Measurements from ENCODE around the gene PTPRU.

PTPRU gene

DNA sequence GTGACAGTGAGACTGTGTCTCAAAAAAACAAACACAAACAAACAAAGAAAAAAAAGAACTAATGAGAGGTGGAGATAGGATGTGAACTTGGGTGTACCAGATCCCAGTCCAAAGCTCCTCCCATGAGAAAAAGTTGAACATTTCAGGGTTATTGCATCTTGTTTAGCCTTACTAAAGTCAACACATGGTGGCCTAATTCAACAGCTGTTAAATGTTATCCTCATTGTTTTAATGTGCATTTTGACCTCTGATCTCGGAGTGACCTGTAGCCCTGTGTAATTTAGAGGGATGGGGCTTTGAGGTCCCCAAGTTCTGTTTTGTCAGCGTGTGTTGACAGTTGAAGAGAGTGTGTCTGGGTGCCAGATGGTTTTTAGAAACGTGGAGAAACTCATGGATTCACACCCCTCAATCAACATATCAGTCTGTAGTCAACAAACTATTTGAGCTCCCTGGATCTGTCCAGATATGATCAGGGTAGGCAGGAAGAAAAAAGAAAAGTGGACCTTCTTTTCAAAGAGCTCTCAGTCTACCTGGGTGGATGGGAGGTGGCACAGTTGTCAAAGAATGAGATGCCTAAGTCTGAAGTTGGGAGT, 34.7 kb downstream of the PTPRU start:
- DNase-seq, result no peak

DNA sequence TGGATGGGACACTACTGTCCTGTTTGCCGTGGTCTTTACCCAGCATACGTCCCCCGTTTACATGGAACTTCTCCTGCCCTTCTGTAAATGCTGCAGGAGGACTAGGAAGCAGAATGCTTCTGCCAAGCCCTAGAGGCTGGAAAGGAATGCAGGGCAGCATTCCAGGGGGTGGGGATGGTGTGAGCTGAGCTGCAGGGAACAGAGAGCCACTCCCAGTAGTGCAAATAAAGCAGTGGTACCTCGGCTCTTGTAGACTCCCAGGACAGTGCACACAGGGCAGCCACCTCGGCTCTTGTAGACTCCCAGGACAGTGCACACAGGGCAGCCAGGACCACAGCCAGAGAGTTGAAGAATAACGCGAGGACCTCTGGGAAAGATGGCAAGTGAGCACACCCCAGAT, 35.4 kb downstream of the PTPRU start:
- no peak for DNase-seq

DNA sequence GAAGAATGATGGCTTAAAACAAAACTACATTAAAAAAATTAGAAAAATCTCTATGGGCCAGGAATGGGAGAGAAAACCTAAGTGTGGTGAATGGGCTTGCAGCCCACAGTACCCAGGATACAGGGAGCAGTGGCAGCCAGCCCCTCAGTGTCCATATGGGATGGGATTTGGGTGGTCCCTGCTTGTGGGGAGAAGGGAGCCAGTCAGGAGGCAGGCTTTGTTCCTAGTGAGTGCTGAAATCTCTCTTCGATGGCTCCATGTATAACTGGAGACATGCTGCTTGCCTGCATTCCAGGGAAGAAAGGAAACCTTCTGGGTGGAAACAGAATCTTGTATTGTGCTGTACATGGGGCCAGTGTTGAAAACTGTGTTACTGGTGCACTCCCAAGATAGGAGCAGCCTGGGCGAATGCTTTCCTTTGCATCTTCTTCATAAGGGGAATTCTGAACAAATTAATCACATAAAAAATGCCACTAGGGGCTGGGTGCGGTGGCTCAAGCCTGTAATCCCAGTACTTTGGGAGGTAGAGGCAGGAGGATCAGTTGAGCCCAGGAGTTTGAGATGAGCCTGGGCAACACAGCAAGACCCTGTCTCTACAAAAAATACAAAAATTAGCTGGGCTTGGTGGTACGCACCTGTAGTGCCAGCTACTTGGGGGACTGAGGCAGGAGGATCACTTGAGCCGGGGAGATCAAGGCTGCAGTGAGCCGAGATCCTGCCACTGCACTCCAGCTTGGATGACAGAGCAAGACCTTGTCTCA, 36.0 kb downstream of the PTPRU start:
- DNase-seq, result no peak

DNA sequence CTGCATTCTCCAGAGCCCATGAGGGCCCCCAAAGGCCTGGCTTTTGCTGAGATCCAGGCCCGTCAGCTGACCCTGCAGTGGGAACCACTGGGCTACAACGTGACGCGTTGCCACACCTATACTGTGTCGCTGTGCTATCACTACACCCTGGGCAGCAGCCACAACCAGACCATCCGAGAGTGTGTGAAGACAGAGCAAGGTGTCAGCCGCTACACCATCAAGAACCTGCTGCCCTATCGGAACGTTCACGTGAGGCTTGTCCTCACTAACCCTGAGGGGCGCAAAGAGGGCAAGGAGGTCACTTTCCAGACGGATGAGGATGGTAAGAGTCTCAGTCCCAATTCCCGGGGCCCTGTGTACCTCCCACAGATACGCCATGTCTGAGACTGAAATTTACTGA, 39.1 kb downstream of the PTPRU start:
- DNase-seq, result no peak

DNA sequence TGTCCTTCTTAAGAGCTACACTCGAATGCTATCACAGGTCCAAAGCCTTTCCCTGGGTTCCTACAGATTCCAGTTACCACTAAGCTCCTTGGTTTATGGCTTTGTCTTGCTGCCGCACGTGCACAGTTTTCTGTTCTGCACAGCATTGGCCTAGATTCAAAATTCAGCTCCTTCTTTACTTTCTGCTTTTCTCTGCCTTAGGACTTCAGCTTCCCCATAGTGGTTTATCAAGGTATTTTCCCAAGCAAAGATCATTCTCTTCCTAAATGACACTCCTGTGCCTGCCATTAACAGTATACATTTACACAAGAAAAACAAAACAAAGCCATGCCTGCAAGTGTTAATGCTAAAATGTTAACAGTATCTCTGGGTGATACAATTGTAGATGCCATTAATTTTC, 41.8 kb downstream of the PTPRU start:
- DNase-seq, result no peak

DNA sequence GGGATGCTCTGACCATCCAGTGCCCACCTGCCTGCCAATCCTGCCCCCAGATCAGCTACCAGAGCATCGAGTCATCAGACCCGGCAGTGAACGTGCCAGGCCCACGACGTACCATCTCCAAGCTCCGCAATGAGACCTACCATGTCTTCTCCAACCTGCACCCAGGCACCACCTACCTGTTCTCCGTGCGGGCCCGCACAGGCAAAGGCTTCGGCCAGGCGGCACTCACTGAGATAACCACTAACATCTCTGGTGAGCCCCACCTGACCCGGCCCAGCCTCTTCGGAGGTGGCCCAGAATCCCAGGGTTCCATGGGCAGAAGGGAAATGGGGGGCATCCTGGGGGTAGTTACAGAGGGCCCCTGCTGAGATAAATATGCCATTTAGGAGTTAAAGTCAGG, 43.1 kb downstream of the PTPRU start:
- DNase-seq, result no peak

DNA sequence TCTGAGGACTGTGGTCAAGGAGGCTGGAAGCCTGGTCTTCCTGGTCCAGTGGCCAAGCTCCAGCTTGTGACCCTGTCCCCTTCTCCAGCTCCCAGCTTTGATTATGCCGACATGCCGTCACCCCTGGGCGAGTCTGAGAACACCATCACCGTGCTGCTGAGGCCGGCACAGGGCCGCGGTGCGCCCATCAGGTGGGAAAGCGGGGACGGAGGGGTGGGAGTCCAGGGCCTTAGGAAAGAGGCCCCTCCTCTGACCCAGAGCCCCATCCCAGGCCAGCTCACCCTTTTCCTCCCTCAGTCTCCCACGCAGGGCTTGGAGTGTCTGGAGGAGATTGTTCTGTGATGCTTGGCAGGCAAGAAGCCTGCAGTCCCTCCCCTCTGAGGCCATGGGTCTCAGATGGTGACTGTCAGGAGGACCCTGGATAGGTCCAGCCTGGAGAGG, 43.6 kb downstream of the PTPRU start:
- no peak for DNase-seq

DNA sequence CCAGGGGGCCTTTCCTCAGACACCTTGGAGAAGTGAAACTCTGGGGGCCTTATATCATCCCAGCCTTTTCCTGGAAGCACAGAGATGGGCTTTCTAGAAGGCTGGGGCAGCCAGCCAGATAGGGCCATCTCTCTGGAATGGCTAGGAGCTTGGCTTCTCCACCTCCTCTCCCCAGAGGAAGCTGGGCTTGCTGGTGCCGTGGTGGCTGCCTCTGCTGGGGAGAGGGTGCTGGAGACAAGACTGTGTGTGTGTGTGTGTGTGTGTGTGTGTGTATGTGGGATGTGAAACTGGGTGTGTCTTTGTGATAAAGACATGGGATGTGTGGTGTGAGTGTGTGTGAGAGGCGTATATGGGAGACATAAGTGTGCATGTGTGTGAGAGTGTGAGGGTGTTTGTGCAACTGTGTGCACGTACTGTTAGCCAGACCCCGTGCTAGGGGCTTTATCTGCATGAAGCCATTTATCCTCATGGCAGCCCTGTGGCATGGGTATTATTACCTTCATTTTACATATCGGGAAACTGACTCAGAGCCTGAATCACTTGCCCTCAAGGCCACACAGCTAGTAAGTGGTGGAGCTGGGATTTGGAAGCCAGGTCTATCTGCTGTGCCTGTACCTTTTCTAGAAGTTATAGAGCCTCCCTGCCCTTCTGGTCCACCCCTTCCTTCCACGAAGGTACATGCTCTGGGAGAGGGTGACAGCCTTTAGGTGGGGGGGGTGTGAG, 44.2 kb downstream of the PTPRU start:
- DNase-seq, result no peak

DNA sequence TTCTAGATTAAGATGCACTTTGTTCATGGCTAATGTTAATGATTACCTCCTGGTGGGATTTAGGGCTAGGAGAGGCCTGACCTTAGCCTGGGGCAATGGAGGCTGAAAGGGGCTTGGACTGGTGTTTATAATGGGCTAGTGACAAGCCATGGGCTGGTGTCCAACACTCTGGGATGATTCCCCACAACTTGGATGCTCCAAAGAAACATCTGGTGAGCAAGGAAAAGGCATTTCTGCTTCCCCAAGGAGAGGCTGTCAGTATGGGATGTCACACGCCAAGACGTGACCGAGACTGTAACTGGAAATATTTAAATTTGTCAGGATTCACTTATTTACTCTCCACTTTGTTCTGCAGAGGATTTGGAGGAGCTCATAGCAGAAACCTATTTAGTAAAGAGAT, 45.2 kb downstream of the PTPRU start:
- DNase-seq, result no peak

DNA sequence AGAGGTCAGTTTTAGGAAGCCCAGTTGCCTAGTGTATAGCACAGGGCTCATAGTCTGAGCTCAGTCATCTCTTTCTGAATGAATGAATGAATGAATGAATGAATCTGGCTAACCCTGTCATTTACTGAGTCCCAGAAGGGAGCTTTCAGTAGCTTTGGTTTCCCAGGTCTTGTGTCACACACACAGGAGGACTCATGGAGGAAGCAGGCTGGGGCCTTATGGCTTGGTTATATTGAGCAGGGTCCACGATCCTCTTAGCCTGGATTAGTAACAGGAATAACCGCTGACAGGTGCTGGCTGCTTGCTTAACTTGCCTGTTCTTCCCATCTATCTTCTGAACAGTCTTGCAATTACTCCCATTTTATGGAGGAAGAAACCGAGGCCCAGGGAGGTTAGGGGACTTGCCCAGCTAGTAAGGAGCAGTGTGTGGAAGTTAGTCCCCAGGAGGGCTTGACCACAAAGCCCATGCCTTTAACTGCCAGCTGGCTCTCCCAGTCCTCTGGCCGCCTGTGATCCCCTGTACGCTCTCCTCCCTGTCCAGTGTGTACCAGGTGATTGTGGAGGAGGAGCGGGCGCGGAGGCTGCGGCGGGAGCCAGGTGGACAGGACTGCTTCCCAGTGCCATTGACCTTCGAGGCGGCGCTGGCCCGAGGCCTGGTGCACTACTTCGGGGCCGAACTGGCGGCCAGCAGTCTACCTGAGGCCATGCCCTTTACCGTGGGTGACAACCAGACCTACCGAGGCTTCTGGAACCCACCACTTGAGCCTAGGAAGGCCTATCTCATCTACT, 46.0 kb downstream of the PTPRU start:
- DNase-seq, result no peak

DNA sequence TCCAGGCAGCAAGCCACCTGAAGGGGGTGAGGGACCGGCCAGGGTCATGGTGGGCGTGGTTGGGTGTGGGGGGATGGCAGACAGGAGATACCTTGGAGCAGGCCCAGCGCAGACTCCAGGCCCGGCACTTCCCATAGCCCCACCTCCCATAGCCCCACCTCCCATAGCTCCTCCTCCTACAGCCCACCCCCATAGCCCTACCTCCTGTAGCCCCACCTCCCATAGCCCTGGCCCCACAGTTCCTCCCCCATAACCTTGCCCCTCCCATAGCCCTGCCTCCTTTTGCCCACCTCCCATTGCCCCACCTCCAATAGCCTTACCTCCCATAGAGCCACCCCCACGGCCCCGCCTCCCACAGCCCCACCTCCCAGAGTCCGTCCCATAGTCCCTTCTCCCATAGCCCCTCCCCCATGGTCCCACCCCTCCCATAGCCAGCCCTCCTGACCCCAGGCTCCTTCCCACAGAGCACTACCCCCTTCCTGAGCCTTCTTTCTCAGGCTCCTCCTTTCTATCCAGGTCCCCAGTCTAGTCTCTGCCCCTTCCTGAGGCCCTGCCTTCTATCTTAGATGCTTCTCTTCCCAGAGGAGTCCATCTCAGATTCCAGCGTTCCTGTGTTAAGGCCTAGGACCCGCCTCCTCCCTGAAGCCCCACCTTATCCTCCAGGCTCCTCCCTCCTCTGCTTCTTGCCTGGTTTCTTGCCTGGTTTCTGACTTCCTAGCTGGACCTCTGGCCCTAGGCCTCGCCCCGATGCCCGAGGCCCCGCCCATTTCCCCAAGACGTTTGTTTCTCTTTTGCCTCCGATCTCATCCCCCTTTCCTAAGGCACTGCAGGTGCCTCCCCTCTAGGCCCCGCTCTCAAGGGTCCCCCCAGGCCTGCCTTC, 46.8 kb downstream of the PTPRU start:
- no peak for DNase-seq

DNA sequence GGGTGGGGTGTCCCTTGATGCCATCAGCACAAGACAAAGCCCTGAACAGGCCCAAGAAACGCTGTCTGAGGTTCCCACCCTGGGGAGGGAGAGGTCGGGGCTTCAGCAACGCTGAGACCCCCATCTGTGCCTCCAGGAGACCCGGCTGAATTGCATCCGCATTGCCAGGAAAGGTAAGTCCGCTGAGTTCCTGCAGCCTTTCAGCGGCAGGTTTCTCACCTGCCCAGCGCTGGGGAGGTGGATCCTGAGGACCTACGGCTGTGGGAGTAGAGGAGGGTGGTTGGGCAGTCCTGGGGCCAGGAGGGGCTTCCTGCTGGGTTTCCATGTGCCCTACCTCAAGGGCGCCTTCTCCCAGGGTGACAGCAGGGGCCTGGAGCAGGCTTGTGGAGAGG, 47.5 kb downstream of the PTPRU start:
- no peak for DNase-seq

DNA sequence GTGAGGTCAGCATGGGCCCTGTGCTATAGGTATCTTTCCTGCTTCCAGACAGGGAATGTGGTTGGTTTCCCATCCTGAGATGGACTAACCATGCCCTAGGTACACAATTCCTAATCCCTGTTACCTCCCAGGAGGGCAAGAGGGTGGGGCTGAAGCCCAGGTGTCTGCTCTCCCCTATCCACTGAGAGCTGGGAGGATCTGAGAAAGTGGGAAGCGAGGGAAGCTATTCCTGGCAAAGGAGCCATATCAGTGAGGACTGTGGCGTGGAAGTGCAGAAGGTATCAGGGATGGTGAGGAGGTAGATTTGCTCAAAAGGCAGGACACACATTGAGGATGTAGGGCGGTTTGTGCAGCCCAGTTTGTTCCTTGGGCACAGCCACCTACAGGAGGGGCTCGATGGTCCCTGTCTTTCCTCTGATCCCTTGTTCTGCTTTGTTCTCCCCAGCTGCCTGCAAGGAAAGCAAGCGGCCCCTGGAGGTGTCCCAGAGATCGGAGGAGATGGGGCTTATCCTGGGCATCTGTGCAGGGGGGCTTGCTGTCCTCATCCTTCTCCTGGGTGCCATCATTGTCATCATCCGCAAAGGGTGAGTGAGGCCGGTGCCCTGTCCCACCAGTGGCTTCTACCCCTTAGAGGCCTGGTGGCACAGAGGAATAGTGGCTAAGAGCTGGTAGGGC, 48.1 kb downstream of the PTPRU start:
- no peak for DNase-seq

DNA sequence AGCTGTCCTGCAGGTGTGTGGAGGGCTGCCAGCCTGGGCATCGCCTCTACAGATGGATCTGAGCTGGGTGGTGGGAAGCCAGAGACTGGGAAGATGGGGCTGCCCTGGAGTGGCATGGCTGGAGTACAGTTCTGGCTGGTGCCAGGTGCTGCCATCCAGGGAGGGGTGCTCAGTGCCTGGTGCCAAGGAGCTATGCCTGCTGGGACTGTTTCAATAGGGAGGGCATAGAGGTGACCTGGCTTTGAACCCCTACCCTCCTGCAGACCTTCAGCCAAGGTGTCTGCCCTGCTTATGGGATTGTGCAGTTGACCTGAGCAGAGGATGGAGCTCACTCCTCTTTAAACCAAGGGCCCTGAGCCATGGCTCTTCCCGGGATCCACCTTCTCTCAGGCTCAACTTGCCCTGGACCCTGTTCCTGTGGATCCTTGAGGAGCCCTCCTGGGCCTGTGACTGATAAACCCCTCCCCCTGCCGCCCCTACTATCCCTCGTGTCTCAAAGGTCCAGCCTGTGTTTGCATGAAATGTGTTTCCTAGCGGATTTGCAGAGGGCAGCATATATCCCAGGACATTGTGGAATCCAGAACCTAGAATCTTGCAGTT, 48.7 kb downstream of the PTPRU start:
- no peak for DNase-seq

DNA sequence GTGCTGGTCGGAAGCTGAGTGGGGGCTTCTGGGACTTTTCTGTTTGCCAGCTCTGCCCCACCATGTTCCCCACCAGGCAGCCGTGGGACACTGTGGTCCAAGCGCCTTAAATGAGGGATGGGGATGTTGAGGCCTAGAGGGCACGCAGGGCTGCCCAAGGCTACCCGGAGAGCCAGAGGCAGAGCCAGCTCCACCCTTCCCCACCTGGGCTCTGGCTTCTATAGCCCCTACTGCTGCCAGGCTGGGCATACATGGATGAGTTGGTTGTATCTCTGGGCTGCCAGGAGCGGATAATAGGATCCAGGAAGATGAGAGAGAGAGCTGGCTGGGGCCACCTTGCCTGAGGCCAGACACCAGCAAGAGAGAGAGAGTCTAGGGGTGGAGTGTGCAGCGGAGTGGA, 49.4 kb downstream of the PTPRU start:
- DNase-seq, result no peak

DNA sequence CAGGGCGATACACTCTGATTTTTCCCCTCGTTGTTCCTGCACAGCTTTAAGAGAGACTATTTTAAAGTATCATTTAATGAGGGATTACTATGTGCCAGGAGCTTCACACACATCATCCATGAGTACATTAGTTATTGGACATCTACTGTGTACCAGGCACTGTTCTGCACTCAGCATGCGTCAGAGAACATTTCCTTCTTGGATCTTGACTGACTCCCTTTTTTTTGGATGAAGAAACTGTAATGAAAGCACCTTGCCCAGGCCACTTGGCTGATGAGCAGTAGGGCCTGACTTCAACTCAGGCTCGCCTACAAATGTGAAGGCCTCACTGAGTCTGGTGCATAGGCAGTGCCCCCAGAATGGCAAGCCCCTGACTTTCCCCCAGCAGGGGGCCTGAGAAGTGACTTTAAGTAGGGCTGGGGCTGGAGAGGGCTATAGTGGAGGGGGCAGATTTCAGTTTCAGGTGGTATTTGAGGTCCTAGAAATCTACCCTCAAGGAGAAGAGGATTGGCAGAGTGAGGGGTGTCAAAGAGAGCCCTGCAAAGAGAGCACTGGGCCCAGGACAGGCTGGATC, 50.0 kb downstream of the PTPRU start:
- DNase-seq, result no peak

DNA sequence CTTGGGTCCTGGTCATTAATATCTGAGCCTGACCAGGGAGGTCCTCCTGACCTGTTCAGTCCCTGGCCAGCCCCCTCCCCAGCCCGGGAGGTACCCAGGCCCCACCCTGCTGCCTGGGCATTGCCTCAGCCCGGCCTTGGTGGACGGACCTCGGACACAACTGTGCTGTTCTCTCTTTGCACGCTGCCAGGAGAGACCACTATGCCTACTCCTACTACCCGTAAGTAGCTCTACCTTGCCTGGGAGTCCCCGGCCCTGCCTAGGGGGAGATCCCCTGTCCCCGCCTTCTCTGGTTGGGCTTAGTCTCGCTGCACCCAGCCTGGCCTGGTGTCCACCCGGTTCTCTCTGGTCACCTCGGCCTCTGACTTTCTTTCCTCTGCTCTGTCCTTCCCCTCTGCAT, 53.2 kb downstream of the PTPRU start:
- DNase-seq, result no peak

DNA sequence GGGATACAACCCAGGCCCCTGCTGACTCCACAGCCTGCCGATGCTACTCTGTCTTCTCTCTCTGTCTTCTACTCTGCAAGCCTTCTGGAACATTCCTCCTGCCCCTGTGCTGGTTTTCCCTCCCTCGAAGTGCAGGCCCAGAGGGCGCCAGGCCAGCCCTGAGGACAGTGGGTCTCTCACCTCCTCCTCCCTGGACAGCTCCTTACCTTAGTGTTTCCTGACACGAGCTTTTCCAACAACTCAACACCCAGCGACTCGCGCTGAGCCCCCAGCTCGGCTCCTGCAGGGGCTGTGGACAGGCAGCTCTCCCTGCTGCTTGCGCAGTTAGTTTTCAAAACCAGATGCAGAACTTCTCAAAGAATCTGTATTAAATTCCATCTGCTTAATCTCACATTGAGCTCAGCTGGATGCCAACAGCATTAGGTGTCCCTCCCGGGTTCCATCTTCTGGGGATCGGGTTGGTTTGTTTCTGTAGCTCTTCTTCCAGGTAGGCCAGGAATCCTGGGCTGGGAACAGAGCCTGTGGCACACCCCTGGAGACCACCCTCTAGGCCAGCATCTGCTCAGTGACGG, 54.2 kb downstream of the PTPRU start:
- no peak for DNase-seq

DNA sequence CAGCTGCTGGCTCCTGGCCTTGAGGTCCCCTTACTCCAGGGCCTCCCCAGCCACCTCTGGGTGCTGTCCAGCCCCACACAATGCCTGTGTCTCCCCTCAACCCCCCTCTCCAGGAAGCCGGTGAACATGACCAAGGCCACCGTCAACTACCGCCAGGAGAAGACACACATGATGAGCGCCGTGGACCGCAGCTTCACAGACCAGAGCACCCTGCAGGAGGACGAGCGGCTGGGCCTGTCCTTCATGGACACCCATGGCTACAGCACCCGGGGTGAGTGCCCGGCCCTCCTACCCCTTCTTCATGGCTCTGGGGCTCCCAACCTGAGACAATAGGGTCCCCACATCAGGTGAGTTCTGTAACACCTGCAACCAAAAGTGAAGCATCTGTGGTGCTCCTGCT, 55.4 kb downstream of the PTPRU start:
- no peak for DNase-seq

DNA sequence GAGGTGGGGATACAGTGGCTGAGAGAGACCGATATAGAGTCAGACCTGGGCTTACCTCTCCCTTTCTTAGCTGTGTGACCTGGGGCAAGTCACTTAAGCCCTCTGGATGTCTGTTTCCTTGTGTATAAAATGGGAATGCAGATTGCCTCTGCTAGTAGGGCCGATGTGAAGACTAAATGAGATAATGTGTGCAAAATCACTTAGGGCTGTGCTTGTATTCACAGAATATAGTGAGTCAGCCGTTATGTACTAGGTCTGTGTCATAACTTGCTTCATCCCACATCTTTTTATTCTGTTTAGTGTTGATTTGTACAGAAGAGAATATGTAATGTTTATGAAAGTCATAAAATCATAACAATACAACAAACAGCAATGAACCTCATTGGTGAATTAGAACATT, 56.0 kb downstream of the PTPRU start:
- no peak for DNase-seq

DNA sequence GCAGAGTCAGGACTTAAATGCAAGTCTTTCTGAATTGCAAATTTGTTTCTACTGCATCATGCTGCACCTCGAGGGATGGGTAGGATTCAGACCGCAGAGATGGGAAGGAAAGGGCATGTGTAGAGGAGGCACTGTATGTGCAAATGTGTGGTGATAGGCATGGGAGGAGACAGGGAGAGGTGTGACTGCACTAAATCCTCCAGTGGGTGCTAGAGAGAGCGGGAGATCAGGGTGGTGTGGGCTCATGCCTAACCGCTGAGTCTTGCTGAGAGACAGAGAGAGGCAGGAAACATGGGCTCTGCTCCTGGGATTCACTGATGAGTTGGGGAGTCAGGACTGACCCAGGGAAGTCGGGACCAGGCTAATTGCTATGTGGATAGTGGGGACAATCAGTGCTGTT, 61.1 kb downstream of the PTPRU start:
- no peak for DNase-seq
